NCI-H2081 treated with DMSO at 0.1 percent for 48 hours (cell line): Measurements from ENCODE around the gene NAT10.

Source experiments
- DNase-seq: peaks from one replicate; lab custom pipeline; 2025; lab: John Stamatoyannopoulos, UW

NAT10 gene

GRCh38 chr11:34149274-34149673 lies 43.8 kb downstream of the NAT10 start:
- no peak for DNase-seq

- no peak for DNase-seq
These were observed 44.4 kb downstream of the NAT10 start for GRCh38 chr11:34149786-34150185.

GRCh38 chr11:34150494-34151151 lies 45.2 kb downstream of the NAT10 start:
- no peak for DNase-seq

- DNase-seq: no peak
These were observed 45.7 kb downstream of the NAT10 start for GRCh38 chr11:34151166-34151565.

GRCh38 chr11:34151916-34152845 lies 46.8 kb downstream of the NAT10 start:
- DNase-seq: no peak

- no peak for DNase-seq
These were observed 48.8 kb downstream of the NAT10 start for GRCh38 chr11:34154059-34154875.

GRCh38 chr11:34155057-34155756 lies 49.8 kb downstream of the NAT10 start:
- DNase-seq: no peak

GRCh38 chr11:34155757-34156062 lies 50.3 kb downstream of the NAT10 start:
- DNase-seq: no peak

GRCh38 chr11:34157163-34157562 lies 51.7 kb downstream of the NAT10 start:
- DNase-seq: no peak

- DNase-seq: no peak
These were observed 53.2 kb downstream of the NAT10 start for GRCh38 chr11:34158661-34159060.

- peak; percentile 2 for DNase-seq
These were observed 54.8 kb downstream of the NAT10 start for GRCh38 chr11:34160049-34160721.

- no peak for DNase-seq
These were observed 55.4 kb downstream of the NAT10 start for GRCh38 chr11:34160791-34161190.

- no peak for DNase-seq
These were observed 55.9 kb downstream of the NAT10 start for GRCh38 chr11:34161361-34161760.

GRCh38 chr11:34161812-34162492 lies 56.5 kb downstream of the NAT10 start:
- no peak for DNase-seq

- DNase-seq: no peak
These were observed 57.0 kb downstream of the NAT10 start for GRCh38 chr11:34162493-34162820.

GRCh38 chr11:34162856-34163255 lies 57.4 kb downstream of the NAT10 start:
- no peak for DNase-seq

GRCh38 chr11:34165121-34165520 lies 59.7 kb downstream of the NAT10 start:
- no peak for DNase-seq

- DNase-seq: no peak
These were observed 60.5 kb downstream of the NAT10 start for GRCh38 chr11:34165786-34166555.

- no peak for DNase-seq
These were observed 61.6 kb downstream of the NAT10 start for GRCh38 chr11:34166806-34167740.
